ENCODE results near the gene PTPRN2. TPM values are rescaled to one million over a fixed set of nuclear protein-coding genes. Genes with fewer than 3 reads are reported as not detected.

The PTPRN2 gene
- polyA plus RNA-seq, 1 experiment: 0.31 TPM

DNA sequence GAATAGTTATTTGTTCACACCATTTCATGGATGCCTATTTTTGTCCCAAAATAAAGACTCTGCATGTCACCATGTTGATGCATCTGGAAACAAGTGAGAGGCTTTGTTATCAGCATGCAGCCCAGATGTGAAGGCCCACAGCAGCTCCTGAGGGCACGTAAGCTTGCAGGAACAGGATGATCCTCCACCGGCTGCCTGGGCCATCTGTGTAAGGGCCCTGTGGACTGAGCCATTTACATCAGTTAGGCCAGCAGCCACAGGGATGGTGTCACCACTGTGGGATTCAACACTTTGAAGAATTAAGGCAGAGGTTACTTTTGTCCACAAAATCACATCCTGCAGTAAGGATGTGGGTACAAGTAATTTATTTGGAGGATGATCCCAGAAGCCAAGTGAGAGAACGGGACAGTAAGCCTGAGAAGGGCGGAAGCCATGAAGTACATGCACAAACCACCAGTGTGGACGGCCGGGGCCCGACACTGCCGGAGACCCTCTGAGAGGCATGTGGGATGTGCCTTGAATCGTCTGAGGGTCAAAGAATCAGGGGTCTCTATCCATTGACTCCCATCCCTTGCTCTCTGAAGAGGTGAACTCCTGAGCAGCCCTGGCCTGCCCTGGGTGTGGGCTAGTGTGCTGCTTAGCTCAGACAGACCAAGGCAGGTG lies 641.1 kb downstream of the PTPRN2 start:
- POLR2A ChIA-PET: no interaction called here
- CTCF ChIA-PET: no interaction called here
- DNase-seq (ENCODE audit: low read depth): no peak
- no peak overlapping the region for H3K4me3 ChIP-seq (ENCODE audit: low read depth, low read length)
- TF ChIP-seq, protein P1, sequence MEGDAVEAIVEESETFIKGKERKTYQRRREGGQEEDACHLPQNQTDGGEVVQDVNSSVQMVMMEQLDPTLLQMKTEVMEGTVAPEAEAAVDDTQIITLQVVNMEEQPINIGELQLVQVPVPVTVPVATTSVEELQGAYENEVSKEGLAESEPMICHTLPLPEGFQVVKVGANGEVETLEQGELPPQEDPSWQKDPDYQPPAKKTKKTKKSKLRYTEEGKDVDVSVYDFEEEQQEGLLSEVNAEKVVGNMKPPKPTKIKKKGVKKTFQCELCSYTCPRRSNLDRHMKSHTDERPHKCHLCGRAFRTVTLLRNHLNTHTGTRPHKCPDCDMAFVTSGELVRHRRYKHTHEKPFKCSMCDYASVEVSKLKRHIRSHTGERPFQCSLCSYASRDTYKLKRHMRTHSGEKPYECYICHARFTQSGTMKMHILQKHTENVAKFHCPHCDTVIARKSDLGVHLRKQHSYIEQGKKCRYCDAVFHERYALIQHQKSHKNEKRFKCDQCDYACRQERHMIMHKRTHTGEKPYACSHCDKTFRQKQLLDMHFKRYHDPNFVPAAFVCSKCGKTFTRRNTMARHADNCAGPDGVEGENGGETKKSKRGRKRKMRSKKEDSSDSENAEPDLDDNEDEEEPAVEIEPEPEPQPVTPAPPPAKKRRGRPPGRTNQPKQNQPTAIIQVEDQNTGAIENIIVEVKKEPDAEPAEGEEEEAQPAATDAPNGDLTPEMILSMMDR (IDR thresholded peaks at IDR 0.05; ENCODE audit: insufficient read depth, low read depth, low read length): no peak
- H3K36me3 ChIP-seq (ENCODE audit: control insufficient read depth, insufficient read depth, low read length): no peaks in the 10 kb centered on the region
- H3K27me3 ChIP-seq (ENCODE audit: control insufficient read depth, insufficient read depth, low read length): no peaks in the 10 kb centered on the region

DNA sequence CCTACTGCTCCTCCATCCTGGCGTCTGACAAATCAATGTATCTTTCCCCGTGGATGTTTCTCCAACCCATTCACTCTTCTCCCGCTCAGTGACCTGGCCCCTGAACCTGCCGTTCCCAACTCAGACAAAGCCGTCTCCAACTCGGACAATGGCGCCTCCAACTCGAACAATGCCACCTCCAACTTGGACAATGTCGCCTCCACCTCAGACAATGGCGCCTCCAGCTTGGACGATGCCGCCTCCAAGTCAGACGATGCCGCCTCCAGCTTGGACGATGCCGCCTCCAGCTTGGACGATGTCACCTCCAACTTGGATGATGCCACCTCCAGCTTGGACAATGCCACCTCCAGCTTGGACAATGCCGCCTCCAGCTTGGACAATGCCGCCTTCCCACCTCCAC lies 642.2 kb downstream of the PTPRN2 start:
- no peak for DNase-seq (ENCODE audit: low read depth)
- CTCF ChIA-PET: interaction anchor here (0.6 kb wide), 1 partner anchor 95 kb away, joined by 3 read pairs; no protein-coding TSS in a partner anchor
- H3K4me3 ChIP-seq (ENCODE audit: low read depth, low read length): no peak overlapping the region
- POLR2A ChIA-PET: no interaction called here
- H3K36me3 ChIP-seq (ENCODE audit: control insufficient read depth, insufficient read depth, low read length): no peaks in the 10 kb centered on the region
- TF ChIP-seq, protein P1 (IDR thresholded peaks at IDR 0.05; ENCODE audit: insufficient read depth, low read depth, low read length): no peak
- no peaks in the 10 kb centered on the region for H3K27me3 ChIP-seq (ENCODE audit: control insufficient read depth, insufficient read depth, low read length)

DNA sequence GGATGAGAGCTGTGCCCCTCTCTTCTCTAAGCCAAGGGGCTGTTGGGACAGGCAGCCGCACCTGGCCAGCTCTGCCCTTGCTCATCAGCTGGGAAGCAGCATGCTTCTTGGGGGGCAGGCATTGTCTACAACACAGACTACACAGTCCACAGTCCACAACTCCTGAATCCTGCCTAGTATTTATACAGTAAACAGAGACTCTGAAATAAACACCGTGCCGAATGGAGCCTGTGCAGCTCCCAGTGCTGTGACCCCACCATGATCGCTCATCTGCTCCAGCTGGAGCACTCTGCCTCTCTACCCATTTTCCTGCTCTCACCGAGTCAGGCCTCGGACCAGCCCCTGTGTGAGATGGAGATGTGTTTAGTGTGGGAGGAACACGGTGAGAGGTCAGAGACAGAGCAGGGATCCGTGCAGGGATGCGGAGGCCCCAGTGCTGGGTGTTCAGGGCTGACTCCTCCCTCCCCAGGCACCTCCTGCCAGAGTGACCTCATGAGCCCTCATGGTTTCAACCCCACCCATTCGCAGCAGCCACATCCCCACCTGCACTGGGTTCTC lies 642.8 kb downstream of the PTPRN2 start:
- H3K4me3 ChIP-seq (ENCODE audit: low read depth, low read length): no peak overlapping the region
- H3K27me3 ChIP-seq (ENCODE audit: control insufficient read depth, insufficient read depth, low read length): no peaks in the 10 kb centered on the region
- ChIA-PET POLR2A (no interaction called here), CTCF (no interaction called here)
- TF ChIP-seq, protein P1 (IDR thresholded peaks at IDR 0.05; ENCODE audit: insufficient read depth, low read depth, low read length): no peak
- DNase-seq (ENCODE audit: low read depth): no peak
- H3K36me3 ChIP-seq (ENCODE audit: control insufficient read depth, insufficient read depth, low read length): no peaks in the 10 kb centered on the region

DNA sequence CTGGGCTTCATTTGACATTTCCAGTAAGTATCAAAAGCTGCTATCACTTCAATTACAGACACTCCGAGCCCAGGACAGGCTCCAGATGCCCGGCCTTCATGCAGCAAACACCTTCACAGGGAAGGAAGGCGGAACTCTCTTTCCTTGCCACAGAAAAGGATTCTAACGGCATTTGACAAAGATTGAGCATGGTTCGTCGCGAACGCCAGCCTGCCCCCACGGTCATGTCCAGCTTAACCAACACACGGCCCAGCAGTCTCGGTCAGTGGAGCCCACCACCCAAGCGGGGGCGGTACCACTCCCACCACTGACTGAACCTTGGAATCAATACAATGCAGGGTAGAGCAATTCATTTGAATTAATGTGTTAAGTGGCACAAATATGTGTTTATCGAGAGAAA lies 643.6 kb downstream of the PTPRN2 start:
- POLR2A ChIA-PET: no interaction called here
- DNase-seq (ENCODE audit: low read depth): no peak
- H3K4me3 ChIP-seq (ENCODE audit: low read depth, low read length): no peak overlapping the region
- CTCF ChIA-PET: no interaction called here
- H3K36me3 ChIP-seq (ENCODE audit: control insufficient read depth, insufficient read depth, low read length): no peaks in the 10 kb centered on the region
- TF ChIP-seq, protein P1 (IDR thresholded peaks at IDR 0.05; ENCODE audit: insufficient read depth, low read depth, low read length): no peak
- no peaks in the 10 kb centered on the region for H3K27me3 ChIP-seq (ENCODE audit: control insufficient read depth, insufficient read depth, low read length)

DNA sequence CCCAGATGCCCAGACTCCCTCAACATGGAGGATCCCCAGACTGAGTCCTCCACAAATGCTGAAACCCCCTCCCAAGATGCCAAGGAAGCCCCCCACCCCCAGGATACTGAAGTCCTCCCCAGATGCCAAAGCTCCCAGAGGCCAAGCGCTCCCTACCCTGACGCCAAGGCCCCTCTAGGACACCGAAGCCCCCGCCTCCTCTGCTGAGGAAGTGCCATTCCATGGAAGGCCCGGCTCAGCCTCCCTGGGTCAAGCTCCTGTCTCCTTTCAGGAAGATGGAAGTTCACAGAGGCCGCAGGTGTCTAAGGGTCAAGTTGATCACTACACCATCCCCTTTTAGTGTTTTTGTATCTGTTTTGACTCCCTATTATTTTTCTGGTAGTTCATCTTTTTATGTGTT lies 644.1 kb downstream of the PTPRN2 start:
- Histone ChIP-seq H3K4me3 (ENCODE audit: low read depth, low read length) (no peak overlapping the region), H3K36me3 (ENCODE audit: control insufficient read depth, insufficient read depth, low read length) (no peaks in the 10 kb centered on the region), H3K27me3 (ENCODE audit: control insufficient read depth, insufficient read depth, low read length) (no peaks in the 10 kb centered on the region)
- DNase-seq (ENCODE audit: low read depth): no peak
- POLR2A ChIA-PET: no interaction called here
- TF ChIP-seq, protein P1 (IDR thresholded peaks at IDR 0.05; ENCODE audit: insufficient read depth, low read depth, low read length): no peak
- CTCF ChIA-PET: no interaction called here

Measured in BJ (cell line).